DMS79 (cell line): ENCODE data around the gene CD207.

Experiments used
- DNase-seq: peaks from one replicate; lab custom pipeline; 2025; lab: John Stamatoyannopoulos, UW

Gene CD207

GRCh38 chr2:70793450-70793849 is 42.2 kb downstream of the CD207 start:
- DNase-seq: no peak

GRCh38 chr2:70790136-70790828 is 45.3 kb downstream of the CD207 start, which contains the start of gene FIGLA:
TSS of gene FIGLA (minus strand) at chr2:70790643. CDS start at chr2:70790638, 5 bp downstream.
- DNase-seq: no peak

- DNase-seq: peak; percentile 35
These were observed 46.1 kb downstream of the CD207 start for GRCh38 chr2:70789304-70790135.

- no peak for DNase-seq
These were observed 50.3 kb downstream of the CD207 start for GRCh38 chr2:70785137-70785911.

- no peak for DNase-seq
These were observed 51.3 kb downstream of the CD207 start for GRCh38 chr2:70784320-70784719.
